ENCODE measurements around the gene CYYR1. TPM values are rescaled to one million over a fixed set of nuclear protein-coding genes. Genes with fewer than 3 reads are reported as not detected.

Gene CYYR1
- total RNA-seq, 1 donor from 2014 or later = not detected

DNA sequence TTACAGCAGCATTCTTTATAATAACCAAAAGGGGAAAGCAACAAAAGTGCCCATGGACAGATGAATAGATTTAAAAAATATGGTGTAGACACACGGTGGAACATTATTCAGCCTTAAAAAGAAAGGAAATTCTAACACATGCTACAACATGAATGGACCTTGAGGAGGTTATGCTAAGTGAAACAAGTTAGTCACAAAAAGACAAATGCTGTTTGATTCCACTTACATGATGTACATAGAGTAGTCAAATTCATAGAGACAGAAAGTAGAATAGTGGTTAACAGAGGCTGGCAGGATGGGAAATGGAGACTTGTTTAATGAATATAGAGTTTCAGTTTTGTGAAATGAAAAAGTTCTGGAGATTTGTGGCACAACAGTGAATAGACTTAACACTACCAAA lies 151.4 kb downstream of the CYYR1 start:
- ATAC-seq (ENCODE audit: low read depth) = no peak
- Mint-ChIP-seq H3K27ac (no peak overlapping the region), H3K4me3 (no peak overlapping the region), H3K27me3 (no peaks in the 10 kb centered on the region), H3K4me1 (no peaks in the 10 kb centered on the region), H3K9me3 (no peaks in the 10 kb centered on the region), H3K36me3 (ENCODE audit: low read depth) (no peaks in the 10 kb centered on the region)
- ChIA-PET POLR2A (no interaction called here), CTCF (no interaction called here)
- DNase-seq = no peak
- intact Hi-C loops (cut with micrococcal nuclease) = no loop called here
- TF ChIP-seq, protein P1, sequence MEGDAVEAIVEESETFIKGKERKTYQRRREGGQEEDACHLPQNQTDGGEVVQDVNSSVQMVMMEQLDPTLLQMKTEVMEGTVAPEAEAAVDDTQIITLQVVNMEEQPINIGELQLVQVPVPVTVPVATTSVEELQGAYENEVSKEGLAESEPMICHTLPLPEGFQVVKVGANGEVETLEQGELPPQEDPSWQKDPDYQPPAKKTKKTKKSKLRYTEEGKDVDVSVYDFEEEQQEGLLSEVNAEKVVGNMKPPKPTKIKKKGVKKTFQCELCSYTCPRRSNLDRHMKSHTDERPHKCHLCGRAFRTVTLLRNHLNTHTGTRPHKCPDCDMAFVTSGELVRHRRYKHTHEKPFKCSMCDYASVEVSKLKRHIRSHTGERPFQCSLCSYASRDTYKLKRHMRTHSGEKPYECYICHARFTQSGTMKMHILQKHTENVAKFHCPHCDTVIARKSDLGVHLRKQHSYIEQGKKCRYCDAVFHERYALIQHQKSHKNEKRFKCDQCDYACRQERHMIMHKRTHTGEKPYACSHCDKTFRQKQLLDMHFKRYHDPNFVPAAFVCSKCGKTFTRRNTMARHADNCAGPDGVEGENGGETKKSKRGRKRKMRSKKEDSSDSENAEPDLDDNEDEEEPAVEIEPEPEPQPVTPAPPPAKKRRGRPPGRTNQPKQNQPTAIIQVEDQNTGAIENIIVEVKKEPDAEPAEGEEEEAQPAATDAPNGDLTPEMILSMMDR (IDR thresholded peaks at IDR 0.05) = no peak

Data from activated B cell treated with CpG ODN at 0.5 μM for 24 hours (primary cell).